BJ (cell line): ENCODE data around the gene AJAP1. TPM values are rescaled to one million over a fixed set of nuclear protein-coding genes. Genes with fewer than 3 reads are reported as not detected.
A peak's percentile ranks its signal among the peaks of the same experiment; 100 is the strongest.

Experiments used
- CTCF ChIA-PET: fragments of 350-600 bp; formaldehyde crosslinking; extraction: SDS; loops from one replicate; lab custom pipeline; 2021; ENCODE audit warnings: antibody characterized with exemption, inconsistent platforms; lab: Yijun Ruan, JAX
- POLR2A ChIA-PET: fragments of 300-600 bp; sonication (Branson Sonifier 250); formaldehyde crosslinking; extraction: SDS; loops from one replicate; lab custom pipeline; 2021; ENCODE audit warnings: antibody characterized with exemption; lab: Charles Lee
- DNase-seq: peaks from one replicate; pipeline ENCODE4 v3.0.0-alpha.2; 2011; ENCODE audit warnings: low read depth
- H3K27me3 ChIP-seq: 2 replicates; pipeline ENCODE4 v1.6.0; 2011; ENCODE audit warnings: low read length; ENCODE audit not compliant: control insufficient read depth, insufficient read depth
- H3K36me3 ChIP-seq: 2 replicates; pipeline ENCODE4 v1.5.1; 2011; ENCODE audit warnings: low read length; ENCODE audit not compliant: control insufficient read depth, insufficient read depth
- H3K4me3 ChIP-seq: 2 replicates; pipeline ENCODE4 v1.5.1; 2011; ENCODE audit warnings: low read depth, mild to moderate bottlenecking, control low read depth, low read length
- CTCF ChIP-seq: IDR thresholded peaks from 2 replicates; pipeline ENCODE4 v1.5.1; 2011; ENCODE audit warnings: low read depth, mild to moderate bottlenecking, control low read depth, inconsistent platforms, low read length, moderate library complexity; ENCODE audit not compliant: insufficient read depth
- polyA plus RNA-seq: library from polyadenylated mRNA; depleted of rRNA; stranded (reverse); fragments of >200 nt; gene quantifications from 2 replicates; pipeline ENCODE4 v1.2.3, GENCODE V29; 2011

The AJAP1 gene
- polyA plus RNA-seq, 1 experiment, result 0.80 TPM

- no peak for DNase-seq
- TF ChIP-seq CTCF, result no peak
- POLR2A ChIA-PET, result no interaction called here
- no peaks in the 10 kb centered on the region for H3K36me3 ChIP-seq
- CTCF ChIA-PET, result no interaction called here
- no peak overlapping the region for H3K4me3 ChIP-seq
- no peaks in the 10 kb centered on the region for H3K27me3 ChIP-seq
These were observed 46.4 kb downstream of the AJAP1 start for GRCh38 chr1:4700801-4701200.

- H3K27me3 ChIP-seq, result no peaks in the 10 kb centered on the region
- no peak overlapping the region for H3K4me3 ChIP-seq
- no peak for TF ChIP-seq CTCF
- DNase-seq, result no peak
- ChIA-PET CTCF (no interaction called here), POLR2A (no interaction called here)
- H3K36me3 ChIP-seq, result no peaks in the 10 kb centered on the region
These were observed 46.9 kb downstream of the AJAP1 start for GRCh38 chr1:4701276-4701675.

GRCh38 chr1:4702464-4702863 lies 48.1 kb downstream of the AJAP1 start:
- ChIA-PET CTCF (interaction anchor here (0.7 kb wide), 1 partner anchor 62 kb away, joined by 3 read pairs; no protein-coding TSS in a partner anchor), POLR2A (no interaction called here)
- Histone ChIP-seq H3K27me3 (no peaks in the 10 kb centered on the region), H3K4me3 (no peak overlapping the region), H3K36me3 (no peaks in the 10 kb centered on the region)
- no peak for DNase-seq
- TF ChIP-seq CTCF, result no peak

GRCh38 chr1:4702932-4703331 lies 48.5 kb downstream of the AJAP1 start:
- POLR2A ChIA-PET, result no interaction called here

GRCh38 chr1:4703646-4704045 lies 49.2 kb downstream of the AJAP1 start:
- ChIA-PET CTCF (no interaction called here), POLR2A (no interaction called here)
- Histone ChIP-seq H3K4me3 (no peak overlapping the region), H3K27me3 (no peaks in the 10 kb centered on the region), H3K36me3 (no peaks in the 10 kb centered on the region)
- no peak for DNase-seq
- TF ChIP-seq CTCF, result no peak

More at GRCh38 chr1:4702932-4703331, 48.5 kb downstream of the AJAP1 start:
- Histone ChIP-seq H3K27me3 (no peaks in the 10 kb centered on the region), H3K36me3 (no peaks in the 10 kb centered on the region), H3K4me3 (no peak overlapping the region)
- TF ChIP-seq CTCF, result no peak
- CTCF ChIA-PET, result no interaction called here
- peak; percentile 76 for DNase-seq
